ENCODE measurements around the gene PABPC1L.

PABPC1L gene

DNA sequence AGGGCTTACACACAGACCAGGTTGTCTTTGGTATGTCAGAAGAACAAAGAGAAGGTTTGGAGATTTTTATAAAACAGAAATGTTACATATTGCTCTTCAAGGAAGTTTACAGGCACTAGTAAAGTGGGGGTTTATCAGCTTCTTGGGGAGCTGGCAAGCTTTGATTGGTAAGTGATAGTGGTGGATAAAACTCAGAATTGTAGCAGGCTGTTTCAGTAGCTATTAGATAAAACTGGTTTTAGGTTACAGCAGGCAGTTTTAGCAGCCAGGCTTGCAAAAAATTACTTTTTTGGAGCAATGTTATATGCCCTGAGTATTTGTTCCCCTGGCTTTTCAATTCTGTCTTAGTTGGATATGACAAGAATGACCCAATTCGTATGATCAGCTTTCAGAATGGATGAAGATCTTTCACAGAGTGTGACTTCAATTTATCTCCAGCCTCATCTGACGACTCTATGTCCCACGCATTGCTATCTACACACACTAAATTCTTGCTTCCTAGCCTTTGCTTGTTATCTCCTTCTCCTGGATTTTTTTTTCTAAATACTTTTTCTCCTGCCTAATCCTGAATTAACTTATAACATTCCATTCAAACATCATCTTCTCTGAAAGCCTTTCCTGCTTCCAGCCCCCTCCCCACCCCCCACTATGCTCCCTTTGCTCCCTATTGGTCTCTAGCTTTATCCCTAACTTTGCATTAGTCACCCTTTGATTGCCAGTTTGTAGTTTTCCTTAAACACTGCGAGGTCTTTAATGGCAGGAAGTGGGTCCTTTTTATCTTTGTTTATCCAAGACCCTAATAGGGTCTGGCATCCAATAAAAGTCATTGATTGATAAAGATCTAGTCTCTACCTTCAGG, 51.4 kb downstream of the PABPC1L start:
- no peak overlapping the region for H3K4me3 ChIP-seq (ENCODE audit: low read length)
- no peak for DNase-seq (ENCODE audit: low read depth, low spot score)

DNA sequence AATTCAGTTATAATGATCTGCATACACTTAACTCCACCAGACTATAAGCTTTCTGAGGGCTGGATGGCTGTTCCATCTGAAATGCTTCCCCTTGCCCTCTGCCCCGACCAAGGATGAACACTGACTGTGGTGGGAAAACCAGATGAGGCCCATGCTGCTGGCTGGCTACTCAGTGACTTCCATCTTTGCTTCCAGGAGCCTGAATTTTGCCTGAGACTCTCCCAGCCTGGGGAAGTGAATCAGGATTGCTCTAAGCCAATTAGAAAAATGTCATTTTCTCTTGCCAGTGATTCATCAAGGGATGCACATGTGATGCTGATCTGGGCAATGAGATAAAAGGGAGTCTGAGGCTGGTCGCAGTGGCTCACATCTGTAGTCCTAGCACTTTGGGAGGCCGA, 52.0 kb downstream of the PABPC1L start:
- H3K4me3 ChIP-seq (ENCODE audit: low read length) = no peak overlapping the region
- no peak for DNase-seq (ENCODE audit: low read depth, low spot score)

DNA sequence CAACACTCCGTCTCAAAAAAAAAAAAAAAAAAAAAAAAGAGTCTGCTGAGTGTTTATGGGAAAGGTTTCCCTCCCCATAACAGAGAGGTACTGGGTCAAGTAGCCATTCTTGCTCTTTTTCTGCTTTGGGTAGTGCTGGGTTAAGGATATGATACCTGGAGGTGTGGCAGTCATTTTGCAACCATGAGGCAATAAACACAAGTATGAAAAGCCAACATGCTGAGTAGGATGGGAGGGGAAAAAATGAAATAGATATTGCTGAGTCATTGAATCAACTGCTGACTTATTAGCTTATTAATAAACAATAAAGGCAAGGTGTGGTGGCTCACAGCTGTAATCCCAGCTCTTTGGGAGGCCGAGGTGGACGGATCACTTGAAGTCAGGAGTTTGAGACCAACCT, 52.6 kb downstream of the PABPC1L start:
- H3K4me3 ChIP-seq (ENCODE audit: low read length) = no peak overlapping the region
- DNase-seq (ENCODE audit: low read depth, low spot score) = no peak

DNA sequence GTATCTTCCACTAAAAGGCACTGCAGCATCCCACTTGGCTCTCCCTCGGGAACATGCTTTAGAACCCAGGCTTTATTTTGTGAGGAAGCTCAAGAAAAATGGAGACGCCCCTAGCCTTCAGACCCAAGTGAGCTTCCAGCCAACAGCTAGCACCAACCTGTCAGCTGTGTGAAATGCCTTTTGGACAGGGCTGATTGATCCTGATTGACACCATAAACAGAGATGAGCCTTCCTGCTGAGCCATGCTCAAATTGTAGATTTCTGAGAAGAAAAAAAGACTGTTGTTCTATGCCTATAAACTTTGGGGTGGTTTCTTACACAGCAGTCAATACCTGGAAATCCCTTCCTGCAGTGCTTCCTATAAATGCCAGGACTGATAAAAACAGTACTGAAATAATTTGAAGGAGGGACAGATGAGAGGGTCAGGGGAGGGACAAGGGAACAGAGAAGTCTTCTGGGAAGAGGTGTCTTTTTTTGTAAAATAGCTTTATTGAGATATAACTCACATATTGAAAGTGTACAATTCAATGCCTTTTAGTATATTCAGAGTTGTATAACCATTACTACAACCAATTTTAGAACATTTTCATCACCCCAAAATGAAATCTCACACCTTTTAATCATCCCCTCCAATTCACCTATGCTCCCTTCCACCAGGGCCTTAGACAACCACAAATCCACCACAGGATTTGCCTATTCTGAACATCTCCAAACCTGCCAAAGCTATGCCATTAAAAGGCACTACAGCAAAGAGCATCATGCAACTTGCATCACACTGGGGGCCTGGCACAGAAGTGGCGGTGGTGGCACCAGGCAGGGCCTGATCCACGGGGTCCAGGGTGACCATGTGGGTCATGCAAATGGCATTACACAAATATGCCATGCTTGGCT, 53.7 kb downstream of the PABPC1L start:
- no peak for DNase-seq (ENCODE audit: low read depth, low spot score)
- H3K4me3 ChIP-seq (ENCODE audit: low read length) = no peak overlapping the region

DNA sequence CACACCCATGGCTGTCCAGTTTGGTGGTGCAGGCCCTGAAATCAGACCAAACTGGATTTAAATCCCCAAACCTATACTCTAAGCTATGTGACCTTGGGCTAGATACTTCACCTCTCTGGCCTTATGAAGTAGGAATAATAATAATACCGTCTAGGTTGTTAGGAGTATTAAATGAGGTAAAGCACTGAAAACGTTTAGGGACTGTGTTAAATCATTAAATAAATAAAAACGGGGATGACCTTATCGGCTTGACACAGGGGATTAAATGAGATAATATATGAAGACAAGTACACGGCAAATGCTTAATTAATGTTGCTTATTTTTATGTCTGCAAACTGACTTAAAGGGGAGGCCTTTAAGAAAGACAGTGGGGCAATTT, 55.8 kb downstream of the PABPC1L start:
- DNase-seq (ENCODE audit: low read depth, low spot score) = no peak
- H3K4me3 ChIP-seq (ENCODE audit: low read length) = peak overlapping the region; percentile 98

DNA sequence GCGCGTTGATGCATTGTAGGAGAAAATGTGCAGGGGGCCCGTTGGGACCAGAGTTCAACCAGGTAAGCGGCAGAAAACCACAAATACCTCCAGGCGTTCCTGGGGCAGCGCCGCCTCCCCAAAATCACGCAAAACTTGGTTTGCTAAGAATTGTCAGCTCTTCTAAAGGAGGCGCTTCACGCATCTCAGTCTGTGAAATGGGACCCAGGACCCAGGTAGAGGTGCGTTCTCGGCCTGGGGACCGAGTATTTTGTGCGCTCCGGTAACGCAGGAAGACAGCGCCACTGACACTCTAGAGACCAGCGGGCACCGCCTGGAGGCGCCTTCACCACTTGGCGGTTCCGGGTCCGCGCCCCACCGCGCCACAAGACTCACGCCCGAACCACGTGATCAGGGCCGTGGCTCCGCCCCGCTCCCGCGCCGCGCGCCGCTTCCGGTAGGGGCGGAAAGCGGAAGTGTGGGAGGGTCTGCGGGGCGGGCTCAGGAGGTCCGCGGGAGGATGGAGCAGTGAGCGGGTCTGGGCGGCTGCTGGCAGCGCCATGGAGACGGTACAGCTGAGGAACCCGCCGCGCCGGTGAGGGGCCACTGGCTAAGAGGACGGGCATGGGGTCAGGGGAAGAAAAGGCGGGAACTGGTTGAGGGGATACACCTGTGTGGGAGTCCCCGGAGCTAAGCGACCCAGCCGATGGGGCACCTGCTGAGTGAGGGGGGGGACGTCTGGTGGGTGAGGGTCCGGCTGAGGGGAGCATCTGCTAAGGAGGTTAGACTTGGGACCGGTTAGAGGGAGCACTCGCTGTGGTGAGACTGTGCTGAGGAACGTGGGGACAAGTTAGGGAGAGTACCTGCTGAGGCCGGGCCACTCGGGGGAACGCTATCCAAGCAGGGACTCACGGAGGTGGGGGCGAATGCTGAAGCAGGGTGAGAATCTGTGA, 56.4 kb downstream of the PABPC1L start, which contains the start of gene STK4:
TSS of gene STK4 (plus strand) at position 483 of the 932 bp plus-strand sequence. CDS start at position 540, 57 bp downstream.
- DNase-seq (ENCODE audit: low read depth, low spot score) = peak; percentile 92
- H3K4me3 ChIP-seq (ENCODE audit: low read length) = peak within 1 kb of the TSS; percentile 98

DNA sequence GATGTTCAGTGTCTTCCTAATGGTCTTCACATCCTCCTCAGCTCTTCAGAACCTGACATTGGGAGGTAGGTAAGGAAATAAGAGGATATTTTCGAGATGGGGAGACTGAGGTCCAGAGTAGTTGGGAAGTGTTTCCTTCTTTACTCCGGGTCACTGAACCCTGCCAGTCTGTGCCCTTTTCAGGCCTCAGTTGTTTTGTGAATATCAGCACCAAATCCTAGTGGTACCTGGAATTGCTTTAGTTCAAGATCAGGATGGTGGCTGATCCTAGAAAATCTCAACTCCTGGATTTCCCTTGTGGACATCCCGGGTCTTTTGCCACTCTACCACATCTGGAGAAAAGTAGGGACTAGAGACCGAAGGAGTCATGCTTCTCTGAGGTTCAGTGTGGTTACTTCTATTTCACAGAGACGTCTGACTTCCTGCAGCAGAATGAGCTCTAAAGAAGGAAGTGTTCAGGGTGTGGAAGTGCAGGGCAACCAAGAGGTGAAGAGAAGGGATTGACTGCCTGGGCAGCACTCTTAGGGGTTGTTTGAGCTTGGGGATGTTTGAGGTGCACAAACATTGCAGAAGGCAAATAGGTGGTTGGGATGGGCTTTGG, 57.4 kb downstream of the PABPC1L start:
- peak; percentile 67 for DNase-seq (ENCODE audit: low read depth, low spot score)
- H3K4me3 ChIP-seq (ENCODE audit: low read length) = peak overlapping the region; percentile 98

DNA sequence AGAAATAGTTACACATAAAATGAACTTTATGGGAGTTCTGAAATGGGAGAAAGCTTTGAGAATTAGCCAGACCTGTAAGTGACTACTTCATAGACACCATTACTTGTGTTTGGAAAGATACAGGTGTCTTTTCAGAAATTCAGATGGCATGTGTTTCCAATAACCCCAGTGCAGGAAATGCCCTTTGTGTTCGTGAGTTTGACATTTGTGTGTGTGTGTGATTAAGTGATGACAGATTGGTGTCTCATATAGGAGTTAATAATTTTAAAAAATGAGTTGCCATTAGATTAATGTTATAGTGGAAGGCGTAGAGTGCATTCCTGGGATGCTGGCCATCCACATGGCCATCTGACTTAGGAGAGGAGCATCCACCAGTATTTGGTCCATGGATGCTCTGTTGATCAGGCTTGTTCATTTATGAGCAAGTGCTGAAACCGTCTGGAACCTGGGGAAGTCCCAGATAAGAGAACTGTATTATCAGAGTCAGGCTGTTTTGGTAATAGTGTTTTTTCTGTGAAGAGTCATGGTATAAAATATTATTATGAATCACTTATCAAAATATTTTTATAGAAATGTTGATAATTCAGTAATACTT, 59.5 kb downstream of the PABPC1L start:
- no peak for DNase-seq (ENCODE audit: low read depth, low spot score)
- H3K4me3 ChIP-seq (ENCODE audit: low read length) = no peak overlapping the region; the same call in 1 of the 2 replicates

DNA sequence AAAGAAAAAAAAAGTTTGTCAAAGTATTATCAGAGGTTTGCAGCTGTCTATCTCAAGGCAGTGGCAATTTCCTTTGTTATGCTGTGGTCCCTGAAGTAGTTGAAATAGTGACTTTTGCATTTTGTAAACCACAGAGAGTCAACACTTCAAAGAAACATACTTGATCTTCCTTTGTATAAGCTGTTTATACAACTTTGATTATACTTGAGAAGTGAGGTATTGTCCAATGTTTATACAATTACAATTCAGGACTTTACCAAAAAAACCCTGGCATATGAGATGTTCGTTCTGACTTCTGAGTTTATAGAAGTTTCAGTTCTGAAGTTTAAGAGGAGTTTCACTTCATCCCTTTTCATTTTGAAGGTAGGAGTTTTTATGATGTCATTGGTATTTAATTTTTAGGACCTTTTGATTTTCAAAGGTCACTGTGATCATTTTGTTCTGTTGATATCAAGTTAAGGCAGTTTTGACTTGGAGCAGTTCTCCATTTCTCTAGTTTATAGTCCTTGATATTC, 60.4 kb downstream of the PABPC1L start:
- peak overlapping the region; percentile 32 for H3K4me3 ChIP-seq (ENCODE audit: low read length)
- peak; percentile 84 for DNase-seq (ENCODE audit: low read depth, low spot score)

DNA sequence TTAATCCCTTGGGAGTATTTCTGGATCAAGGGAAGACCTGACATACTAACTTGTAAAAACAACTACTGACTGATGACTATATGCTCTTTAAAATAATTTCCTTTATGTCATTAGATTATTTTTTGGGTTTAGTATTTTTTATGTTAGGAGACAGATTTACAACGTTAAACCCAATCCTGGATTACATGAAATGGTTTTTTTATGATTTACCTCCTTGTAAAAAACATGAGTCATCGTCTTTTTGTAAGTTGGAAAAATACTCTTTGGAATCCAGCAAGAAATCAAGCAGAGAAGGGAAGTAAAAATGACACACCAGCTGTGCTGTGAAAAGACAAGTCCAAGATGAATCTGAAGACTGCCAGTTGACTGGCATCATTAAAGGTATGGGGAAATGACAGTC, 63.2 kb downstream of the PABPC1L start:
- no peak overlapping the region for H3K4me3 ChIP-seq (ENCODE audit: low read length)
- DNase-seq (ENCODE audit: low read depth, low spot score) = no peak

DNA sequence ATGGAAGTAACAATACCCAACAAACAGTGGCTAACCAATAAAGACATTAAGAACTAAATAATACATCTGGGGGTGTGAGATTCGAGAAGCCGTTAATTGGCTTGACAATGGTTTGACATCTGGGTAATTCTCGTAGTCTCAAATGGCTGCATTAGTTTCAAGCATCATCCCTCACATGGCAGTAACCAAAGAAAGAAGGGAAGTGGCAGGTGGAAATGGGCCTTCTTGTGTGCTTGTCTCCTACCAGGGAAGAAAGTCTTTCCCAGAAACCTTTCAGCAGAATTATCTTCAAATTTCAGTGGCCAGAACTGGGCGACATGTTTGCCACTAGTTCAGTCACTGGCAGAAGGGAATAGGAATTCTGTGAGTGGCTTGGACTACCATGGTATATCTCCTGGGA, 66.8 kb downstream of the PABPC1L start:
- DNase-seq (ENCODE audit: low read depth, low spot score) = no peak

DNA sequence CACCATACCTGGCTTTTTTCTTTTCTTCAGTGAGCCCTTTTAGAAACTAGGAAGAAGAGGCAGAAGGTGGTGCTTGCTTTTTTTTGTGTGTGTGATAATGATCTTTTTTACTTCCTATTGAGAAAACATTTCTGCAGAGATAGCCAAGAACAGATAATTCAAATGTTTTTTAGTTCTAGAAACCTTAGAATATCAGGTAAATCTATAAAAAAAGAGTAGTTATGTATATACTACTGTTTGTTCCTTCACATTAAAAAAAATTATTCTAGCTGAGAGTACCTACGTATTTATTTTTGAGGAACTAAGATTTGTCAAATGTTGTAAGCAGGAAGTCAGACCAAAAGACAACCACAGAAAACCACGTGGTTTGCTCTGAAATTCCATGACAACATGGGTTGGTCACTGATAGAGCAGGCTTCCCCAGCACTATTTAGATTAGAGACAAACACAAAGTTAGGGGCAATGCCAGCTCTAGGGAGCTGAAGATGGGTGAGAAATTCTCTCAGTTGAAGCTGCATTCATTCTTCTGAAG, 69.3 kb downstream of the PABPC1L start:
- H3K4me3 ChIP-seq (ENCODE audit: low read length) = peak overlapping the region; percentile 17
- DNase-seq (ENCODE audit: low read depth, low spot score) = peak; percentile 79

More for the DNA sequence above, 66.8 kb downstream of the PABPC1L start:
- no peak overlapping the region for H3K4me3 ChIP-seq (ENCODE audit: low read length)

DNA sequence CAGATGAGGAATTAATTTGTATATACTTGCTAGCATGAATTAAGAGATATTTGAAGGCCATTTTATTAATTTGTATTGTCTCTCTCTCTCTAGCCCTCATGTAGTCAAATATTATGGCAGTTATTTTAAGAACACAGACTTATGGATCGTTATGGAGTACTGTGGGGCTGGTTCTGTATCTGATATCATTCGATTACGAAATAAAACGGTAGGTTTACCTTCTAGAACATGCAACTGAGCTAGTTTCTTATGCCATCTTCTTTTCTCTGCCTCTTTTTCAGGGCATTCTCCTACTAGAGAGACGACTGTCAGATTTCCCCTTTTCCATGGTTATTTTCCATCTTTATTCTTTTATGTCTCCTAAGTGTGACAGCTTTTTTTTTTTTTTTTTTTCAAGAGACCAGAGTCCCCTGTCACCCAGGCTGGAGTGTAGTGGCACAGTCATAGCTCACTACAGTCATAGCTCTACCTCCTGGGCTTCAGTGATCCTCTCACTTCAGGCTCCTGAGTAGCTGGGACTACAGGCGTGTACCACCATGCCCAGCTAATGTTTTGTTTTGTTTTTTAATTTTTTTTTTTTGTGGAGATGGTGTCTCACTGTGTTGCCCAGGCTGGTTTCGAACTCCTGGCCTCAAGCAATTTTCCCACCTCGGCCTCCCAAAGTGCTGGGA, 72.0 kb downstream of the PABPC1L start:
- no peak overlapping the region for H3K4me3 ChIP-seq (ENCODE audit: low read length)
- DNase-seq (ENCODE audit: low read depth, low spot score) = no peak

DNA sequence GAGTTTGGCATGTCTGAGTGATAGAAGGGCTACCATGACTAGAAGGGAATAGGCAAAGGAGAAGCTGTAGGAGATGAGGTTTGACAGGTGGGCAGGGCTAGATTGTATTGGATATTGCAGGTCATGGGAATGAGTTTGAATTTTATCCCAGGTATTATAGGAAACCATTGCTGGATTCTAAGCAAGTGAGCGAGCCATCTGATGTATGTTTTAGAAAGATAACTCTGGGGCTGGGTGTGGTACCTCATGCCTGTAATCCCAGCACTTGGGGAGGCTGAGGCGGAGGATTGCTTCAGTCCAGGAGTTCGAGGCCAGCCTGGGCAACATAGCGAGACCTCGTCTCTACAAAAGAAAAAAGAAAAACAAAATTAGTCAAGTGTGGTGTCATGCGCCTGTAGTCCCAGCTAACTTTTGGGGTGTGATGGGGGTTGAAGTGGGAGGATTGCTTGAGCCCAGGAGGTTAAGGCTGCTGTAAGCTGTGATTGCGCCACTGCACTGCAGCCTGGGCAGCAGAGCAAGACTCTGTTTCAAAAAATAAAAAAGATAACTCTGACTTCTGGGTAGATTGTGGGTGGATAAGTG, 73.3 kb downstream of the PABPC1L start:
- H3K4me3 ChIP-seq (ENCODE audit: low read length) = no peak overlapping the region
- DNase-seq (ENCODE audit: low read depth, low spot score) = no peak

DNA sequence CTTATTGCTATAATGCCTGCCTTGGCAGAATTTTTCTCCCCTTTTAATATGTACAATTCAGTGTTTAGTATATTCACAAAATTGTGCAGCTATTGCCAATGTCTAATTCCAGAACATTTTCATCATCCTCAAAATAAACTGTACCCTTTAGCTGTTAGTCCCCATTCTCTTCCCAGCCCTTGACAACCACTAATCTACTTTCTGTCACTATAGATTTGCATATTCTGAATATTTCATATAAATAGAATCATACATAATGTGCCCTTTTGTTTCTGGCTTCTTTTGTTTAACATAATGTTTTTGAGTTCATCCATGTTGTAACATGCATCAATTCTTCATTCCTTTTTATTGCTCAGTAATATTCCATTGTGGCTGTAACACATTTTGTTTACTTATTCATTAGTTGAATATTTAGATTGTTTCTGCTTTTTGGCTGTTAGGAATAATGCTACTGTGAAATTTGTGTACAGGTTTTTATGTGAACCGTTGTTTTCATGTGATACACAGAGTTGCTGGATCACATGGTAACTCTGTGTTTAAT, 78.8 kb downstream of the PABPC1L start:
- no peak for DNase-seq (ENCODE audit: low read depth, low spot score)
- no peak overlapping the region for H3K4me3 ChIP-seq (ENCODE audit: low read length)
